ENCODE results near the gene EYS. TPM values are rescaled to one million over a fixed set of nuclear protein-coding genes. Genes with fewer than 3 reads are reported as not detected.

The EYS gene
- total and polyA plus RNA-seq, 2 of the 8 experiments (the other 6 are each of a cell fraction or from before 2014, with no cell fraction given): 0.05 to 0.13 TPM

GRCh38 chr6:64850121-64850520 is 856.9 kb downstream of the EYS start:
- no peak overlapping the region for H3K27ac ChIP-seq (ENCODE audit: low read depth, low read length)
- H3K9ac ChIP-seq (replicated peaks in 1 of 4; ENCODE audit: extremely low read depth in 1 of 4, low read depth in 3 of 4, low read length in 3 of 4): no peak overlapping the region
- ChIA-PET POLR2A (ENCODE audit: partially characterized antibody) (no interaction called here), CTCF (ENCODE audit: partially characterized antibody) (no interaction called here)
- H3K79me2 ChIP-seq (ENCODE audit: control insufficient read depth in 1 of 2, insufficient read depth in 2 of 2, low read length in 2 of 2): no peaks in the 10 kb centered on the region
- no peak overlapping the region for H4K5ac ChIP-seq (ENCODE audit: insufficient read length, low read depth, low read length)
- H2AK5ac ChIP-seq (ENCODE audit: low read depth, low read length): no peak overlapping the region
- no peak overlapping the region for H2BK12ac ChIP-seq (ENCODE audit: low read depth, low read length)
- no peaks in the 10 kb centered on the region for H3K36me3 ChIP-seq (ENCODE audit: control insufficient read depth in 2 of 4, insufficient read depth in 4 of 4, low read length in 3 of 4)
- no peak overlapping the region for H3K56ac ChIP-seq (replicated peaks; ENCODE audit: insufficient read length, low read depth, low read length)
- no peak overlapping the region for H2AFZ ChIP-seq (ENCODE audit: low read length)
- no peak overlapping the region for H2BK5ac ChIP-seq (ENCODE audit: low read depth, low read length)
- H3K9me3 ChIP-seq (ENCODE audit: insufficient read depth in 2 of 2, low read depth in 1 of 2, low read length in 1 of 2): no peaks in the 10 kb centered on the region
- FAIRE-seq (no peak), DNase-seq (ENCODE audit: low read depth in 1 of 2, low spot score in 2 of 2) (no peak)
- no peaks in the 10 kb centered on the region for H3K4me1 ChIP-seq (replicated peaks in 1 of 4; ENCODE audit: control insufficient read depth in 3 of 4, insufficient read depth in 4 of 4, low read length in 3 of 4)
- H3K4me2 ChIP-seq (ENCODE audit: insufficient read depth in 1 of 2, low read depth in 2 of 2, low read length in 2 of 2): no peak overlapping the region
- no peak overlapping the region for H4K91ac ChIP-seq (replicated peaks; ENCODE audit: insufficient read length, low read length)
- H4K8ac ChIP-seq (ENCODE audit: extremely low read depth, insufficient read depth, low read length): no peak overlapping the region
- no peak overlapping the region for H3K4ac ChIP-seq (replicated peaks; ENCODE audit: insufficient read length, low read depth, low read length)
- H2BK15ac ChIP-seq (ENCODE audit: low read length): no peak overlapping the region
- no peak overlapping the region for H2BK120ac ChIP-seq (replicated peaks; ENCODE audit: low read depth, low read length)
- no peak overlapping the region for H3K4me3 ChIP-seq (ENCODE audit: extremely low read depth in 1 of 4, insufficient read depth in 2 of 4, low read depth in 3 of 4, low read length in 4 of 4)
- no peak overlapping the region for H3K18ac ChIP-seq (ENCODE audit: extremely low read depth, low read length)
- H3K79me1 ChIP-seq (ENCODE audit: low read depth, low read length): no peaks in the 10 kb centered on the region
- no peak overlapping the region for H3K23ac ChIP-seq (ENCODE audit: insufficient read length)
- no peaks in the 10 kb centered on the region for H3K27me3 ChIP-seq (replicated peaks in 1 of 4; ENCODE audit: control insufficient read depth in 3 of 4, extremely low read depth in 1 of 4, insufficient read depth in 3 of 4, low read length in 3 of 4)
- H3K23me2 ChIP-seq (ENCODE audit: low read depth, low read length): no peaks in the 10 kb centered on the region
- H3K14ac ChIP-seq (ENCODE audit: insufficient read length): no peak overlapping the region
- no peak overlapping the region for H2BK20ac ChIP-seq (ENCODE audit: low read length)
- 91% methylated on average over 1 of the region's 1 CpG; no CpG with 5 or more reads in 1 of the 2 experiments for WGBS, 2 experiments (ENCODE audit: extremely low coverage in 1 of 2, insufficient coverage in 1 of 2, insufficient read length in 1 of 2, insufficient replicate concordance in 2 of 2, low coverage in 1 of 2, low lambda C conversion rate in 2 of 2, missing lambda C conversion rate in 1 of 2)
- H4K20me1 ChIP-seq (replicated peaks in 1 of 2; ENCODE audit: control insufficient read depth in 1 of 2, insufficient read depth in 2 of 2, low read length in 2 of 2): no peaks in the 10 kb centered on the region
- no peak for TF ChIP-seq CHD7 (IDR thresholded peaks at IDR 0.05; ENCODE audit: insufficient replicate concordance, low read length)

Data from H1 (cell line).